Transverse colon (tissue), 3 donors: ENCODE data around the gene ULBP2.

ENCODE experiments used
- POLR2A ChIP-seq: fragments of 450-650 bp; IDR thresholded peaks from one replicate; pipeline ENCODE4 v1.6.1; 2016; ENCODE audit warnings: antibody characterized with exemption, mild to moderate bottlenecking, moderate library complexity
- TF ChIP-seq, protein P1 (sequence below), 5 experiments: fragments of 200-600 bp in 3 of 5; fragments of 450-650 bp in 2 of 5; sonication (generic) in 3 of 5; IDR thresholded peaks; 1 replicate in 2 of 5; 2 replicates in 3 of 5; pipeline ENCODE4 v1.5.1; 2016 to 2017; ENCODE audit warnings: antibody characterized with exemption in 5 of 5, inconsistent platforms in 3 of 5, mild to moderate bottlenecking in 2 of 5, moderate library complexity in 1 of 5

GRCh38 chr6:149977221-149977620, 35.4 kb downstream of the ULBP2 start:
- TF ChIP-seq, protein P1, sequence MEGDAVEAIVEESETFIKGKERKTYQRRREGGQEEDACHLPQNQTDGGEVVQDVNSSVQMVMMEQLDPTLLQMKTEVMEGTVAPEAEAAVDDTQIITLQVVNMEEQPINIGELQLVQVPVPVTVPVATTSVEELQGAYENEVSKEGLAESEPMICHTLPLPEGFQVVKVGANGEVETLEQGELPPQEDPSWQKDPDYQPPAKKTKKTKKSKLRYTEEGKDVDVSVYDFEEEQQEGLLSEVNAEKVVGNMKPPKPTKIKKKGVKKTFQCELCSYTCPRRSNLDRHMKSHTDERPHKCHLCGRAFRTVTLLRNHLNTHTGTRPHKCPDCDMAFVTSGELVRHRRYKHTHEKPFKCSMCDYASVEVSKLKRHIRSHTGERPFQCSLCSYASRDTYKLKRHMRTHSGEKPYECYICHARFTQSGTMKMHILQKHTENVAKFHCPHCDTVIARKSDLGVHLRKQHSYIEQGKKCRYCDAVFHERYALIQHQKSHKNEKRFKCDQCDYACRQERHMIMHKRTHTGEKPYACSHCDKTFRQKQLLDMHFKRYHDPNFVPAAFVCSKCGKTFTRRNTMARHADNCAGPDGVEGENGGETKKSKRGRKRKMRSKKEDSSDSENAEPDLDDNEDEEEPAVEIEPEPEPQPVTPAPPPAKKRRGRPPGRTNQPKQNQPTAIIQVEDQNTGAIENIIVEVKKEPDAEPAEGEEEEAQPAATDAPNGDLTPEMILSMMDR (IDR thresholded peaks at IDR 0.05) = no peak
- no peak for TF ChIP-seq POLR2A
